Measurements from ENCODE around the gene GPC6. TPM values are rescaled to one million over a fixed set of nuclear protein-coding genes. Genes with fewer than 3 reads are reported as not detected.

Gene GPC6
- total and polyA plus RNA-seq, 2 donors (not counting 1 experiment from before 2014, with no cell fraction given): not detected

- Mint-ChIP-seq H3K4me1 (peaks cover 5% of the 10 kb centered on the region), H3K27ac (no peak overlapping the region), H3K4me3 (no peak overlapping the region), H3K27me3 (peaks cover 5% of the 10 kb centered on the region), H3K9me3 (ENCODE audit: insufficient read depth) (peaks cover 7% of the 10 kb centered on the region)
- peaks cover 1 to 2% of the 10 kb centered on the region in 2 donors for H3K4me1 ChIP-seq (ENCODE audit: control insufficient read depth in 2 of 2, insufficient read depth in 2 of 2, low read length in 2 of 2)
- no peak overlapping the region for H3K9ac ChIP-seq (ENCODE audit: low read length)
- no peaks in the 10 kb centered on the region for H3K36me3 ChIP-seq (replicated peaks in 1 of 2; ENCODE audit: control extremely low read depth in 1 of 2, control insufficient read depth in 1 of 2, extremely low read depth in 1 of 2, insufficient read depth in 2 of 2, low read length in 1 of 2)
- no peaks in the 10 kb centered on the region for H4K20me1 ChIP-seq (ENCODE audit: control insufficient read depth, insufficient read depth, low read length, poor library complexity, severe bottlenecking)
- no peak overlapping the region for H2AFZ ChIP-seq (ENCODE audit: insufficient read depth, low read depth, low read length, poor library complexity, severe bottlenecking)
- H3K27ac ChIP-seq (ENCODE audit: low read length in 2 of 2): no peak overlapping the region
- ATAC-seq (ENCODE audit: low read depth) (no peak), DNase-seq (no peak)
- TF ChIP-seq CTCF (IDR thresholded peaks at IDR 0.05): no peak
- TF ChIP-seq EZH2 (IDR thresholded peaks at IDR 0.05; ENCODE audit: borderline replicate concordance, insufficient read depth, low read depth, low read length, poor library complexity, severe bottlenecking): no peak
- H3K4me3 ChIP-seq (ENCODE audit: control extremely low read depth in 1 of 5, extremely low read depth in 1 of 5, insufficient read depth in 1 of 5, low read depth in 2 of 5, low read length in 4 of 5): no peak overlapping the region
- no peaks in the 10 kb centered on the region for H3K9me3 ChIP-seq (ENCODE audit: control extremely low read depth in 1 of 3, control insufficient read depth in 2 of 3, insufficient read depth in 1 of 3, low read length in 2 of 3)
- no peaks in the 10 kb centered on the region for H3K27me3 ChIP-seq (replicated peaks in 1 of 4; ENCODE audit: control extremely low read depth in 1 of 4, control insufficient read depth in 3 of 4, insufficient read depth in 4 of 4, low read length in 3 of 4)
- H3K79me2 ChIP-seq (ENCODE audit: control insufficient read depth, insufficient read depth, low read length): no peaks in the 10 kb centered on the region
- no peak overlapping the region for H3K4me2 ChIP-seq (replicated peaks; ENCODE audit: low read depth, low read length, poor library complexity, severe bottlenecking)
- intact Hi-C loops (cut with micrococcal nuclease): no loop called here
- CTCF ChIA-PET: no interaction called here
- POLR2A ChIA-PET: no interaction called here
Observed at GRCh38 chr13:94413598-94413944, 1187.0 kb downstream of the GPC6 start.

GRCh38 chr13:94414141-94414540, 1187.5 kb downstream of the GPC6 start:
- POLR2A ChIA-PET: no interaction called here
- TF ChIP-seq CTCF (IDR thresholded peaks at IDR 0.05): no peak
- ATAC-seq (ENCODE audit: low read depth): no peak
- no peak overlapping the region for H3K4me3 ChIP-seq (ENCODE audit: control extremely low read depth in 1 of 5, extremely low read depth in 1 of 5, insufficient read depth in 1 of 5, low read depth in 2 of 5, low read length in 4 of 5)
- intact Hi-C loops (cut with micrococcal nuclease): no loop called here
- no peak overlapping the region for H3K4me2 ChIP-seq (replicated peaks; ENCODE audit: low read depth, low read length, poor library complexity, severe bottlenecking)
- no peaks in the 10 kb centered on the region for H3K9me3 ChIP-seq (ENCODE audit: control extremely low read depth in 1 of 3, control insufficient read depth in 2 of 3, insufficient read depth in 1 of 3, low read length in 2 of 3)
- Mint-ChIP-seq H3K27me3 (peaks cover 5% of the 10 kb centered on the region), H3K9me3 (ENCODE audit: insufficient read depth) (peaks cover 8% of the 10 kb centered on the region), H3K4me3 (no peak overlapping the region), H3K27ac (no peak overlapping the region), H3K4me1 (peaks cover 11% of the 10 kb centered on the region)
- WGBS (ENCODE audit: insufficient coverage): no CpG with 5 or more reads among the region's 1 CpG
- DNase-seq: no peak
- CTCF ChIA-PET: interaction anchor here (0.9 kb wide), 1 partner anchor 18 kb away, joined by 3 read pairs; no protein-coding TSS in a partner anchor
- peaks cover 3 to 7% of the 10 kb centered on the region in 2 donors for H3K4me1 ChIP-seq (ENCODE audit: control insufficient read depth in 2 of 2, insufficient read depth in 2 of 2, low read length in 2 of 2)
- H3K79me2 ChIP-seq (ENCODE audit: control insufficient read depth, insufficient read depth, low read length): no peaks in the 10 kb centered on the region
- no peaks in the 10 kb centered on the region for H3K27me3 ChIP-seq (replicated peaks in 1 of 4; ENCODE audit: control extremely low read depth in 1 of 4, control insufficient read depth in 3 of 4, insufficient read depth in 4 of 4, low read length in 3 of 4)
- no peak overlapping the region for H2AFZ ChIP-seq (ENCODE audit: insufficient read depth, low read depth, low read length, poor library complexity, severe bottlenecking)
- no peak overlapping the region for H3K27ac ChIP-seq (ENCODE audit: low read length in 2 of 2)
- H4K20me1 ChIP-seq (ENCODE audit: control insufficient read depth, insufficient read depth, low read length, poor library complexity, severe bottlenecking): no peaks in the 10 kb centered on the region
- no peak overlapping the region for H3K9ac ChIP-seq (ENCODE audit: low read length)
- no peaks in the 10 kb centered on the region for H3K36me3 ChIP-seq (replicated peaks in 1 of 2; ENCODE audit: control extremely low read depth in 1 of 2, control insufficient read depth in 1 of 2, extremely low read depth in 1 of 2, insufficient read depth in 2 of 2, low read length in 1 of 2)

Measured in B cell (primary cell).